Measurements from ENCODE around the gene SLCO3A1.

GRCh38 chr15:92146511-92147150, 293.1 kb downstream of the SLCO3A1 start:
- TF ChIP-seq POLR2A (IDR thresholded peaks at IDR 0.05), result no peak
- no peak for TF ChIP-seq POLR2AphosphoS5 (IDR thresholded peaks at IDR 0.05; ENCODE audit: insufficient read depth in 1 of 2, low read depth in 1 of 2)
- TF ChIP-seq CTCF (IDR thresholded peaks at IDR 0.05), result no peak
